HG02642 (cell line): ENCODE measurements around the gene ARMC5.
"Not testable (repeated sequence)": the region's sequence is repeated elsewhere in the genome, so short reads cannot be mapped to it uniquely, and the experiment has no call there.

Experiments used
- ATAC-seq: cut with Tn5 transposase; IDR thresholded peaks from one replicate; pipeline ENCODE4 v1.9.1; 2021; ENCODE audit warnings: mild to moderate bottlenecking; ENCODE audit not compliant: unreplicated experiment, poor library complexity

Gene ARMC5

DNA sequence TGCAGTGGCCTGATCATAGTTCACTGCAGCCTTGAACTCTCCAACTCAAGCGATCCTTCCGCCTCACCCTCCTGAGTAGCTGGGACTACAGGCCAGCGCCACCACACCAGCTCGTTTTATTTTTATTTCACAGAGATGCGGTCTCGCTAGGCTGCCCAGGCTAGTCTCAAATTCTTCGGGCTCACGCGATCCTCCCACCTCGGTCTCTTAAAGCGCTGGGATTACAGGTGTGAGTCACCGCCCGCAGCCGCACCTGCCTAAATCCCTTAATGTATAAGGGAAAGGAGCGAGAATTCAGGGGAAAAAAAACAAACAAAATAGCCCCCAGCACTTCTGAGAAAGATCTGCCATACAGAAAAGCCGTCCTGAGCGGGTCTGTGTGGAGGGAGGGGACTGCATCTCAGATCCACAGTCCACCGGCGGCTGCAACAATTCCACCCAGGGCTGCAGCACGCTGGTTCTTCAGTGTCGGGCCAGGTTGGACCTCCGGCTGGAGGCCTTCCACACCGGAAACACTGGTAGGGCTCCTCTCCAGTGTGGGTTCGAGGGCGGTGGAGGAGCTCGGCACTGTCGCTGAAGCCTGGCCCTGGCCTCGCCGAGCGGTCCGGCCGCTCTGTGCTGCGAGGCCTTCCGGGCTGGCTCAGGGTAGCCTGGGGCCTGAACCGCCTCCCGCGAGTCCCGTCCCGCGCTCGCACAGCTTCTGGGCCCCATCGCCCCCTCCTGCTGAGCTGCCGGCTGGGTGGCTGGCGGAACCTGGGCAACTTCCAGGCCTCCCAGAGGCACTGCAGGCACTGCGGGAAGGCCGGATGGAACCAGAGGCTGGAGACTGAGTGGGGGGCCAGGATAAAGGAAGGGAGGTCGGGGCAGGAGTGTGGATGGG, 23.7 kb upstream of the ARMC5 start:
- ATAC-seq: no peak

DNA sequence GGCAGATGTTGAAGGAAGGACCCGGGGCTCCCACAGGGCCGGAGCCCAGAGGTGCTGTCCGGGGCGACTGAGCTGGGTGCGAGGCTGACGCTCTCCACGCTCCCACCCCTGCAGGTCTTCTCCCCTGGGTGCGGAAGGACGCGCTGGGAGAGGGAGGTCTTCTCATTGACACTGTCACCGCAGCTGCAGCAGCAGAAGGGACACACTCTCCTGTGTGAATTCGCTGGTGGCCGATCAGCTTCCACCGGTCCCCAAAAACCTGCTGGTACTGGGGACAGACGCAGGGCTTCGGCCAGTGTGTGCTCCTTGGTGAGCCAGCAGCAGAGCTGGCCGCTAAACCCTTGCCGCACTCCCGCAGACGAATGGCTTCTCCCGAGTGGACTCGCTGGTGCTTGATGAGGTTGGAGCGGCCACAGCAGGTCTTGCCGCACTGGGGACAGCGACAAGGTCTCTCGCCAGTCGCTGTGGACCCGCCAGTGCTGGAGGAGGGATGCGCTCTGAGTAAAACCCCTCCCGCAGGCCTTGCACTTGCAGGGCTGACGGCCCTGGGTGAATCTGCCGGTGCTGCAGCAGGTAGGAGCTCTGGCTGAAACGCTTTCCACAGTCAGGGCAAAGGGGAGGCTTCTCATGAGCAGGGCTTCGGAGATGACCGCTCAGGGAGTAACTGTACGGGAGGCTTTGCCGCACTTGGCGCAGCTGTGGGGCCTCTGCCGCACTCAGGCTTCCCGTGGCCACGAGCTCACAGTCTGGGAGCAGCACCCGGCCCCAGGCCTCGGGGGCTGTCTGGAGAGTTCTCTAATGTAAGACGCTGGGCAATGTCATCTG, 22.9 kb upstream of the ARMC5 start:
- no peak for ATAC-seq

DNA sequence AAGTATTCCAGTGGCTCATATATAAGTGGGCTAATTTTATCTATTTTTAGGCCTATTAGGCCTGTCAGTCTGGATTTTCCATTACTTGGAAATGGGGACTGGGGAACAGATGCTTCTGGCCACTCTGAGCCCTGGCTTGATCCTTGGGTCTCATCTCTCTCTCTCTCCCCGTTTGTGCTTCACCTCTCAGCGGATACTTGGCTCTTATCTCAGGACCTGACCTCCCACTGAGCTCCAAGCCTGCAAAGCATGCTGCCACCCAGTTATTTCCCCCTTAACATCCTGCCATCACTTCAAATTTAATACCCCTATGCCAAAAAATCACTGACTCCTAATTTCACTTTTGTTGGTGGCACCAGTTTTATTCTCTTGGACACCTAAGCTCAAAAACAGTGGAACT, 20.9 kb upstream of the ARMC5 start:
- no peak for ATAC-seq

DNA sequence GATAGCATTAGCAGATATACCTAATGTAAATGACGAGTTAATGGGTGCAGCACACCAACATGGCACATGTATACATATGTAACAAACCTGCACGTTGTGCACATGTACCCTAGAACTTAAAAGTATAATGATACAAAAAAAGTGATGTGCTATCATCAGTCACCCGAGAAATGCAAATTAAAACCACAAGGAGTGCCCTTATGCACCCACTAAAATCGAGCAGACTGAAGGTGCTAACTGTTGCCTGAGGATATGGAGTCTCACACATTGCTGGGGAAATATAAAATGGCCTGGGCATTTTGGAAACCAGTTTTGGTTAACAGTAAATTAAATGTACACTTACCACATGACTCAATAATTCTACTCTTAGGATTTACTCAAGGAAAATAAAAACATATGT, 20.3 kb upstream of the ARMC5 start:
- ATAC-seq: not testable (repeated sequence)

DNA sequence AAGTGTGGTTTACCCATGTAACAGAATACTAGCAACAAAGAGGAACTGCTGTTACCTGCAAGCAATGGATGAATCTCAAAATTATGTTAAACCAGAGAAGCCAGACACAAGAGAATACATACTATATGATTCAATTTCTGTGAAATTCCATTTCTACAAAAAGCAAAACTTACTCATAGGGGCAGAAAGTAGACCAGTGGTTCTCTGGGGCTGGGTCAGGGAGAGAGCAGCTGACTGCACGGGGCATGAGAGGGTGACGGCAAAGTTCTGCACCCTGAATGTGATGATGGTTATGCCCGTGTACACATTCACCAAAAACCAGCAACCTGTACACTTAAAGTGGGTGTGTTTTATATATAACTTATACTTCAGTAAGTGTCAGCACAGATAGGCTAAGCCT, 19.8 kb upstream of the ARMC5 start:
- no peak for ATAC-seq

DNA sequence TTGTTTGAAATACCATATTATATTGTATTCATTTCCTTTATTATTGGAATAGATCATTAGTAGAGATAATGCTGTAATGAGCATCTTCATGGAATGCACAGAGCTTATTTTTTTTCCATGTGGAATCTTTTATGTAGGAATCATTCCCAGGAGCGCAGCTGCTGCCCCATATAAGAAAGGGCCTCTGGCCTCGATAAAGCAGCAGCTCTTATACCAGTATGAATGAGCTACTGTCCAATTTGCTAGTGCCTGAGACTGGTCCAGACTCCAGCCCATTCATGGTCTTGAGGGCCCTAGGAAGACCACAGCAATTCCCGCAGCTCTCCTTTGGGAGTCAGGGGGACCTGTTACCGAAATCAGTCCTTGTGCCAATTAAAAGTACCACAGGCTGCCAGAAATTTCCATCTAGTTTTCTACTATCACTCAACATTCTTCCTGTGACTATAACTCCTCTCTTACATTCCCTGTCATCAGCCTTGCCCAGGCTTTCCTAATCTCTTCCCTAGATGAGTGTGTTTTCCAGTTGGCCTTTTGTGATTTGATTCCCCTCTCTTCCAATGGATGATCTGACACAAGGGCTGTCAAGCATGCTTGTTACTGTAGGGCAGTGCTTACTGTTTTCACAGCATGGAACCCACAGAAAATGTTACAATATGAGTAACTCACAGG, 18.7 kb upstream of the ARMC5 start:
- no peak for ATAC-seq

DNA sequence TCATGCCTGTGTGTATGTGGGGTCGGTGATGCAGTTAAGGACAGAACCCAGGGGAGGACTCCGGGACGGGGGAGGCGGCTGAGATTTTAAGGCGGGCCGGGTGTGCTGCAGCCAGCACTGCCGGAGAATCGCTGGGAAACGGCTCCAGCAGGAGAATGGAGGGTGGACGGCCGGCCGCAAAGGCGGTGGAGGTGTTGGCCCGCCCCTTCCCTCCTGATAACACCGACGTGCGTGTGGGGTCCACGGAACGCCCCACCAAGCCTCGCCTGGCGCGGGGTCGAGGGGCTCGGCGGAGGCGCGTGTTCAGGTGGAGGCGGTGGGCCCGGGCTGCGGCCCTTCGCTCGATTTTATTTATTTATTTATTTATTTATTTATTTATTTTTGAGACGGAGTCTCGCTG, 17.3 kb upstream of the ARMC5 start:
- no peak for ATAC-seq

DNA sequence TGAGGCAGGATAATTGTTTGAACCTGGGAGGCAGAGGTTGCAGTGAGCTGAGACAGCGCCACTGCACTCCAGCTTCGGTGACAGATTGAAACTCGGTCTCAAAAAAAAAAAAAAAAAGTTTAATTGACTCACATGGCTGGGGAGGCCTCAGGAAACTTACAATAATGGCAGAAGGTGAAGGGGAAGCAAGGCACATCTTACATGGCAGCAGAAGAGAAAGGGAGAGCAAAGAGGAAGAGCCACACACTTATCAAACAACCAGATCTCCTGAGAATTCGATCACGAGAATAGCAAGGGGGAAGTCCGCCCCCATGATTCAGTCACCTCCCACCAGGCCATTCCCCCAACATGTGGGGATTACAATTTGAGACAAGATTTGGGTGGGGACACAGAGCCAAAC, 13.4 kb upstream of the ARMC5 start:
- not testable (repeated sequence) for ATAC-seq

DNA sequence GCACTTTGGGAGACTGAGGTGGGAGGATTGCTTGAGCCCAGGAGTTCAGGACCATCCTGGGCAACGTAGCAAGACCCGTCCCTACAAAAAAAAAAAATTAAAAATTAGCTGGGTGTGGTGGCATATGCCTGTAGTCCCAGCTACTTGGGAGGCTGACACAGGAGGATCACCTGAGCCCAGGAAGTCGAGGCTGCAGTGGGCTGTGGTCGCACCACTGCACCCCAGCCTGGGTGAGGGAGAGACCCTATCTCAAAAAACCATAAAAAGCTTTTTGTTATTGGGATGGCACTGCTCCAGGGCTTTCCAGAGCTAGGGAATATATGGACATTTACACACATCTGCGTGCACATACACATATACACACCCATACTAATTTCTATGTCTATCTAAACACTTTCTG, 8.1 kb upstream of the ARMC5 start:
- no peak for ATAC-seq

DNA sequence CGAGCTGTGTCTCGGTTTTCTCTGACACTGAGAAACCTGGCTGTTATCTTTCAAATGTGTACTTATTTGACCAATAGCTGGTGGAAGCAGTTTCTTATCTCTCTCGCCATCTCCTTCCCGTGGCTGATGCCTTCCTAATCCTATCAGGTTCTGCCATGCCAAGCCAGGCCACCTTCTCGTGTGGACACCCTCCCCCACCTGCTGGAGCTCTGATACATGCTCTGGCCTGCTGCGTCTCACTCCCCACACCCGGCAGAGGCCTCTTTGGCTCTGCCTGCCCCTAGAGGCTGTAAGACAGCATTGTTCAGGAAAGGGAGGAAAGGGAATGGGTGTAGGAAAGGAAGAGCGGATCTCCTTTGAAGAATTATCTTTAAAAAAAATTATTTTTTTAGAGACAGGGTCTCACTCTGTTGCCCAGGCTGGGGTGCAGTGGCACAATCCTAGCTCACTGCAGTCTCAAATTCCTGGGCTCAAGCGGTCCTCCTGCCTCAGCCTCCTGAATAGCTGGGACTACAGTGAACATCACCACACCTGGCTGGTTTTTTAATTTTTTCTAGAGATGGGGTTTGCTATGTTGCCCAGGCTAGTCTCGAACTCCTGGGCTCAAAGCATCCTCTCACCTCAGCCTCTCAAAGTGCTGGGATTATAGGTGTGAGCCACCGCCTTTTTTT, 7.5 kb upstream of the ARMC5 start:
- ATAC-seq: no peak

DNA sequence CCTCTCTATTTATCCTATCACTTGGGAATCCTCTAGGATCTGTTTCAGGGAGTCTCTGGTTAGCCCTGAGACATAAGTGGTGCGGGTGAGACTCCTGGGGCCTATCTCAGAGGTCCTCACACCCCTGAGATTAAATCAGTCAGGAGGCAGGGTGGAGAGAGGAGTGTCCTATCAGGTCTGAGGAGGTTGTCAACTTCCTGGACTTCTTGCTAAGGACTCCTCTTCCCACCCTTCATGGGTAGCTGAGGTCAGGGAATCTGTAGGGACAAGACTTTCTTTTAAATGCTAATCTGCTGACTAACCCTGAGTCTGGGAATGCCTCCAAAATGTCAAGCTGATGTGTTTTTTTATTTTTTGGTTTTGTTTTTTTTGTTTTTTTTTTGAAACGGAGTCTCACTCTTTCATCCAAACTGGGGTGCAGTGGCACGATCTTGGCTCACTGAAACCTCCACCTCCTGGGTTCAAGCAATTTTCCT, 6.6 kb upstream of the ARMC5 start:
- ATAC-seq: no peak

DNA sequence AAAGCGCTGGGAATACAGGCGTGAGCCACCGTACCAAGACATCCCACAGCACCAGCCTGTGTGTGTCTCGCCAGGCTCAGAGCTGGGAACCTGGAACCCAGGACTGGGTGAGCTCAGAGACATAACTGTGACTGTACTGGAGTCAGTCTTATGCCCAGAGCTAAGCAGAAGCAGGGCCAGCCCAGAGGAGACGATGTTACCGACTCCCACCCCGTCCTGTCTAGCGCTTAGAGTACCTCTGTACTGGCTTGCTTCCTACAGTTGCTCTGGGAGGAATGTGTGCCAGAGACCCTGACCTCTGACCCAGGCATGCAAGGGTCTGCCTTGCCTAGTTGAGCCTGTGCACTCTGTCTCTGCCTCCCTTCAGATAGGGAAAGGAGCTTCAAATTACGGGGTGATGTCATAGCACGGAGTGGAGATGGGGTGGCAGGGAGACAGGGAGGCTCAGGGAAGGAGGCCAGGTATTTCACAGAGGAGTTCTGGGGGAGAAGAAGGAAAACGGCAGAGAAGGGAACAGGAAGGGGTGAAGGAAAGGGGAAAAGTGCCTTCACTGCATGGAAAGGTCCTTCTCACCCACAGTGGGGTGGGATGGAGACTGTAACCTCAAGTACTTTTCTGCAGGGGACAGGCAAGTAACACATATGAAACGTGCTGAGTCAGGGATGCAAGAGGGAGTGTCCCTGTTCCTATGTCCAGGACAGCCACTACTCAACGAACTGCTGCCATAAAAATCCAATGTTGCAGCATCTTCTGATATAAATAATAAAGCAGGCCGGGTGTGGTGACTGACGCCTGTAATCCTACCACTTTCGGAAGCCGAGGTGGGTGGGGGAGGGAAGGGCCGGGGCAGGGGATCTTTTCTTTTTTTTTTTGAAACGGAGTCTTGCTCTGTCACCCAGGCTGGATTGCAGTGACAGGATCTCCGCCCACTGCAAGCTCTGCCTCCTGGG, 5.8 kb upstream of the ARMC5 start:
- no peak for ATAC-seq

DNA sequence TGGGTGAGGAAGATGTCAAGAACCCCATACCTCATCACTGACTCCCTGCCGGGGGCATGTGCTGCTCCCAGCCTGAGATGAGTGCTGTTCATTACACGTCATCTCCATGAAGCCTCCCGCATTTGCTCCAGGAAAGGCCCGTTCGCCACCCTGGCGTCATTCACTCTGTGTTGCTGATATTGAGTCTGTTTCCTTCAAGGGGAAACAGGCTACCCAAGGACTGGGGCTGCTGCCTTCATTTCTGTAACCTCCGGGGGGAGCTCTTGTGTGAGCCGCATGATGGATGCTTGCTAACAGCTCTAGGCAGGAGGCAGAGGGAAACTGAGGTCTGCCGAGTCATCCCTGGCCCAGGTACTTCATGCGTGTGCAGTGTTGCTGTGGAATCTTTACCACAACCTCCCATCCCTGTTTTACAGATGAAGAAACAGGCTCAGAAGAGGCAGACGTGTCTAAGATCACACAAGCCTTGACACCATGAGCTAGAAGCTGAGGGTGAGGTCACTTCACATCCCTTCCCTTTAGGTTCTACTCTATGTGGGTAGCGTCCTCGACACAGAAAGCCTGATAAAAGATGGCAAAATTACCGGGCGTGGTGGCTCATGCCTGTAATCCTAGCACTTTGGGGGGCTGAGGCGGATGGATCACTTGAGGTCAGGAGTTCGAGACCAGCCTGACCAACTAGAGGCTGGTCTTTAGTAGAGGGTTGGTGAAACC, 3.5 kb upstream of the ARMC5 start:
- no peak for ATAC-seq

DNA sequence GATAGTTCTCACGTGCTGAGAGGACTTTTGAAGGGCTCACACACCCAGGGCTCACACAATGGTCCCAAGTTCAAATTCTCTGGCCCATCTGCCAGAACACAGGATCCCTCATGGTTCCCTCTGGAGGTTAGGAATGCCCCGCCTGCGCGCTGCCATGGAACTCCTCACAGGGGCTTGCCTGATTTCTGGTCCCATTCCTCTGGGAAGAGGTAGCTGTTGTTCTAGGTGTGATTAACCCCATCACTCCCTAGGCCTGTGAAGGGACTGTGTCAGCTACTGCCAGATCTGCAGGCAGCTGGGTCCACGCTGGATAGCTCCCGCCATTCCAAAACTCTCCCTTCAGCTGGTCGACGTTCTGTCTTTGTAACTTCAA, 2.3 kb upstream of the ARMC5 start:
- ATAC-seq: no peak

DNA sequence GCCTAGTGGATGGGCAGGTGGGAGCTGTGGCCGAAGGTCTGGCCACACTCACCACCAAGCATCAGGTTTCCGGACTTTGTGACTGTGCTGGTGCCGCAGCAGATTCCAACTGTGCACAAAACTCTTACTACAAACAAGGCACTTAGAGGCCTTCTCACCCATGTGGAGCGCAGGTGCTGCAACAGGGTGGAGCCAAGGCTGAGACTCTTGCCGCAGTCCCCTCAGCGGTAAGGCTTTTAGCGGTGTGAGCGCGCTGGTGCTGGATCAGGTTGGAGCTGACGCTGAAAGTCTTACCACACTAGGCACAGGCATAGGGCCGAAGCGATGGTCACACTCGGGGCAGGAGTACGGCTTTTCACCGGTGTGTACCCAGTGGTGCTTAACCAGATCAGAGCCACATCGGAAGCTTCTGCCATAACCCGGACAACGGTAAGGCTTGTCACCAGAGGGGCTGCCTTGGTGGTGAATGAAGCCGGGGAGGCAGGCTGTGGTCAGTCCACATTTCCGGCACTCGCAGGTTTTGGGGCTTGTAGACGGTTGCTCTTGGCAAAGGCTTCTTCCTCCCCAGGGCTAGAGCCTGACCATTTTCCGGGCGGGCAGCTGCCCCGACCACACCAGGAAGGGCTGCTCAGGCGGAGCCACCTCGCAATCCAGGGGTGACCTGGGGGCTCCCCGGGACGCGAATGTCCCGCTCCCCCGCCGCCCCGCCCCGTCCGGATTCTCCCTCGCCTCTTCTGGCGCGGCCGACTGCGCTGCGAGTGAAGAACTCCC, 1.0 kb upstream of the ARMC5 start:
- peak; percentile 7 for ATAC-seq

DNA sequence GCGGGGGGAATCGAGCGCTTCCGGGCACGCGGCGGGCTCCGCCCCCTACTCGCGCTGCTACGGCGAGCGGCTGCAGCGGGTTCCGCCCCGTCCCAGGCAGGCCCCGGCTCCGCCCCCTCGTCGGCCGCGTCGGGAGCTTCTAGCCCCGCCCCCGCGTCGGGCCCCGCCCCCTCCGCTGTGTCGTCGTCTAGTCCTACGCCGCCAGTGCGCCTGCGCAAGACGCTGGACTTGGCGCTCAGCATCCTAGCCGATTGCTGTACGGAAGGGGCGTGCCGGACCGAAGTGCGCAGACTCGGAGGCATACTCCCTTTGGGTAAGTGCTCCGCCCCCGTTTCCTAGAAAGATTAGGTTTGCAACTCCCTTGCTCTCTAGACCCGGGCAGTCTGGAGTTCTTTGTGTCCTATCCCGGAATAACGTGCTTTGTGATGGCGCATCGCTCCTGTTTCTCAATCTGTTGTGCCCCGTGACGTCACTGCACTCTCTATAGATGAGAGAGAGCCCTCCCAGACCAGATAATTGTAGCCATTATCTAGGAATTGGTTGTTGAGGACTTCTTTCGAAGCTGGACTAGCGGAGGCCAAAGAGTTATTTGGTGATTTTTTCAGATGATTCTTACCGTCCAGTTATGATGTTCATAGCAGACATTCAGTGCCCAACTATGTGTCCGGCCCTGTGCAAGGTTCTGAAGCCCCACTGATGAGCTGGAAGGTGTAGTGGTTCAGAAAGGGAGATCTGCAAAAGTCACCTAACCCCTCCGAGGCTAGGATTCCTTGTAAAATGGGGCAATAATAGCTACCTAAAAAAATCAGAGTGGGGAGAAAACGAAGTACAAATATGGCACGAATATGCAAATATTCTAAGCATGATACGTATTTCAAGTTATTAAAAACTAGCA, 633 bp downstream of the ARMC5 start:
- ATAC-seq: peak; percentile 75

DNA sequence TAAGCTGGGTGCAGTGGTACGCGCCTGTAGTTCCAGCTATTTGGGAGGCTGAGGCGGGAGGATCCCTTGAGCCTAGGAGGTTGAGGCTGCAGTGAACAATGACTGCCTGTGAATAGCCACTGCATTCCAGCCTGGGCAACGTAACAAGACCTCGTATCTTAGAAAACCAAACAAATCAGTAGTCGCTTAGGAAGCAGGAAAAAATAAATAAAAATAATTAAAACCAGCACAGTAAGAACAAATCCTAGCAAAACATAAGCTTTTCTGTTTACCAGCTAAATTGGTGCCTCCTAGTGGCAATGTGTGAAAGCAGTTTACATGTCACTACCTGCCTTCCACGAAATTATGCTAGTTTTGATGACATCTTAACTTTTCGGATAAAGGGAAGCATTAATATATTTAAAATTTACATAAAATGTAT, 1.3 kb downstream of the ARMC5 start:
- ATAC-seq: no peak
